GM12865 (cell line): Measurements from ENCODE around the gene FAM241B.

Experiments
- DNase-seq: peaks from one replicate; pipeline ENCODE4 v3.0.0; 2010; ENCODE audit warnings: low read depth
- H3K4me3 ChIP-seq: 2 replicates; pipeline ENCODE4 v1.5.1; 2011; ENCODE audit warnings: mild to moderate bottlenecking, low read depth, low read length, control low read depth
- CTCF ChIP-seq: IDR thresholded peaks from 2 replicates; pipeline ENCODE4 v1.5.1; 2011; ENCODE audit warnings: low read length, control low read depth, low read depth, inconsistent platforms; ENCODE audit not compliant: insufficient read depth; ENCODE audit errors: missing control alignments

Gene FAM241B

GRCh38 chr10:69609077-69609476 is 21.0 kb upstream of the FAM241B start:
- no peak overlapping the region for H3K4me3 ChIP-seq
- TF ChIP-seq CTCF = no peak
- no peak for DNase-seq

- no peak for TF ChIP-seq CTCF
- no peak for DNase-seq
These were observed 17.3 kb upstream of the FAM241B start for GRCh38 chr10:69612760-69613159.

GRCh38 chr10:69614130-69614529 is 15.9 kb upstream of the FAM241B start:
- DNase-seq = peak; percentile 25
- no peak overlapping the region for H3K4me3 ChIP-seq
- no peak for TF ChIP-seq CTCF

More at GRCh38 chr10:69612760-69613159, 17.3 kb upstream of the FAM241B start:
- no peak overlapping the region for H3K4me3 ChIP-seq

GRCh38 chr10:69616358-69616757 is 13.7 kb upstream of the FAM241B start:
- DNase-seq = no peak
- TF ChIP-seq CTCF = no peak
- H3K4me3 ChIP-seq = no peak overlapping the region

- no peak for DNase-seq
- no peak overlapping the region for H3K4me3 ChIP-seq
- no peak for TF ChIP-seq CTCF
These were observed 11.3 kb upstream of the FAM241B start for GRCh38 chr10:69618746-69619145.

- no peak for TF ChIP-seq CTCF
- no peak overlapping the region for H3K4me3 ChIP-seq
These were observed 10.4 kb upstream of the FAM241B start for GRCh38 chr10:69619626-69620025.

GRCh38 chr10:69620625-69621024 is 9.4 kb upstream of the FAM241B start:
- no peak for TF ChIP-seq CTCF
- no peak for DNase-seq
- no peak overlapping the region for H3K4me3 ChIP-seq

More at GRCh38 chr10:69619626-69620025, 10.4 kb upstream of the FAM241B start:
- no peak for DNase-seq
